H1 (cell line): ENCODE data around the gene C2CD4D. TPM values are rescaled to one million over a fixed set of nuclear protein-coding genes. Genes with fewer than 3 reads are reported as not detected.

ENCODE experiments used
- CTCF ChIA-PET: fragments of 300-600 bp; sonication (Branson Sonifier 250); formaldehyde crosslinking; loops from one replicate; lab custom pipeline; 2021; ENCODE audit not compliant: partially characterized antibody; lab: Charles Lee
- POLR2A ChIA-PET: fragments of 300-600 bp; sonication (Branson Sonifier 250); formaldehyde crosslinking; loops from one replicate; lab custom pipeline; 2021; ENCODE audit warnings: inconsistent platforms; ENCODE audit not compliant: partially characterized antibody; lab: Charles Lee
- DNase-seq, 2 experiments: peaks; one replicate each; pipeline versions ENCODE4 v3.0.0 to v3.0.0-alpha.2; 2010 to 2022; ENCODE audit warnings: low spot score in 2 of 2, low read depth in 1 of 2, mixed read lengths in 1 of 2
- FAIRE-seq: peaks from 2 replicates; lab custom pipeline; 2011; peaks lifted over from hg19 to GRCh38; lab: Jason Lieb, UNC
- H2AFZ ChIP-seq: 2 replicates; pipeline ENCODE4 v1.8.1; 2012; ENCODE audit warnings: low read length, inconsistent platforms
- H2AK5ac ChIP-seq: 2 replicates; pipeline ENCODE4 v1.6.1; 2013; ENCODE audit warnings: low read depth, low read length
- H2BK120ac ChIP-seq: replicated peaks from 2 replicates; pipeline ENCODE3; 2013; ENCODE audit warnings: low read depth, low read length, inconsistent platforms
- H2BK12ac ChIP-seq: 2 replicates; pipeline ENCODE4 v1.6.1; 2013; ENCODE audit warnings: low read depth, low read length
- H2BK15ac ChIP-seq: 2 replicates; pipeline ENCODE4 v1.6.1; 2013; ENCODE audit warnings: low read length
- H2BK20ac ChIP-seq: 2 replicates; pipeline ENCODE4 v1.6.1; 2013; ENCODE audit warnings: low read length
- H2BK5ac ChIP-seq: 2 replicates; pipeline ENCODE4 v1.6.1; 2013; ENCODE audit warnings: low read depth, low read length
- H3K14ac ChIP-seq: 2 replicates; pipeline ENCODE4 v1.6.1; 2013; ENCODE audit warnings: inconsistent platforms; ENCODE audit not compliant: insufficient read length
- H3K18ac ChIP-seq: 2 replicates; pipeline ENCODE4 v1.6.1; 2013; ENCODE audit warnings: low read length; ENCODE audit errors: extremely low read depth
- H3K23ac ChIP-seq: 2 replicates; pipeline ENCODE4 v1.6.1; 2013; ENCODE audit warnings: inconsistent platforms; ENCODE audit not compliant: insufficient read length
- H3K23me2 ChIP-seq: 2 replicates; pipeline ENCODE4 v1.6.1; 2013; ENCODE audit warnings: low read depth, low read length
- H3K27ac ChIP-seq: 2 replicates; pipeline ENCODE4 v1.6.1; 2011; ENCODE audit warnings: low read depth, low read length, inconsistent platforms
- H3K27me3 ChIP-seq, 4 experiments: replicated peaks in 1 of 4; 1 replicate in 1 of 4; 2 replicates in 3 of 4; pipeline versions ENCODE4 v1.6.1 to v1.8.1; 2011 to 2013; ENCODE audit warnings: low read length in 3 of 4, mild to moderate bottlenecking in 3 of 4, inconsistent platforms in 2 of 4, mixed read lengths in 2 of 4, moderate library complexity in 1 of 4; ENCODE audit not compliant: control insufficient read depth in 3 of 4, insufficient read depth in 3 of 4; ENCODE audit errors: extremely low read depth in 1 of 4
- H3K36me3 ChIP-seq, 4 experiments: 2 replicates each; pipeline versions ENCODE4 v1.6.1 to v1.8.1; 2011 to 2013; ENCODE audit warnings: mild to moderate bottlenecking in 4 of 4, low read length in 3 of 4, moderate library complexity in 2 of 4, control low read depth in 1 of 4, inconsistent platforms in 1 of 4; ENCODE audit not compliant: insufficient read depth in 4 of 4, control insufficient read depth in 2 of 4
- H3K4ac ChIP-seq: replicated peaks from 2 replicates; pipeline ENCODE3; 2013; ENCODE audit warnings: low read length, low read depth, mixed read lengths, inconsistent platforms; ENCODE audit not compliant: insufficient read length
- H3K4me1 ChIP-seq, 4 experiments: replicated peaks in 1 of 4; 1 replicate in 1 of 4; 2 replicates in 3 of 4; pipeline versions ENCODE4 v1.6.1 to v1.8.1; 2011 to 2013; ENCODE audit warnings: low read length in 3 of 4, inconsistent platforms in 2 of 4, mixed read lengths in 1 of 4; ENCODE audit not compliant: insufficient read depth in 4 of 4, control insufficient read depth in 3 of 4
- H3K4me2 ChIP-seq, 2 experiments: 2 replicates each; pipeline versions ENCODE4 v1.6.1 to v1.8.1; 2011 to 2013; ENCODE audit warnings: low read depth in 2 of 2, low read length in 2 of 2, control low read depth in 1 of 2, inconsistent platforms in 1 of 2, mild to moderate bottlenecking in 1 of 2; ENCODE audit not compliant: insufficient read depth in 1 of 2
- H3K4me3 ChIP-seq, 4 experiments: fragments of 200-600, 300-600 bp in 1 of 4; sonication (generic), shearing (Covaris generic), sonication (Bioruptor Twin) in 1 of 4; 2 replicates each; pipeline versions ENCODE4 v1.5.1 to v1.8.1; 2011 to 2016; ENCODE audit warnings: low read length in 4 of 4, low read depth in 3 of 4, control low read depth in 2 of 4, inconsistent platforms in 2 of 4, mild to moderate bottlenecking in 2 of 4, mixed read lengths in 1 of 4, moderate library complexity in 1 of 4; ENCODE audit not compliant: insufficient read depth in 2 of 4; ENCODE audit errors: extremely low read depth in 1 of 4
- H3K56ac ChIP-seq: replicated peaks from 2 replicates; pipeline ENCODE3; 2013; ENCODE audit warnings: low read depth, mild to moderate bottlenecking, mixed read lengths, low read length, inconsistent platforms; ENCODE audit not compliant: insufficient read length
- H3K79me1 ChIP-seq: 2 replicates; pipeline ENCODE4 v1.6.1; 2013; ENCODE audit warnings: low read depth, low read length, control low read depth
- H3K79me2 ChIP-seq, 2 experiments: 2 replicates each; pipeline versions ENCODE4 v1.6.1 to v1.8.1; 2012 to 2013; ENCODE audit warnings: low read length in 2 of 2, mild to moderate bottlenecking in 2 of 2, inconsistent platforms in 1 of 2; ENCODE audit not compliant: insufficient read depth in 2 of 2, control insufficient read depth in 1 of 2
- H3K9ac ChIP-seq, 4 experiments: replicated peaks in 1 of 4; 1 replicate in 1 of 4; 2 replicates in 3 of 4; pipeline versions ENCODE4 v1.6.1 to v1.8.1; 2011 to 2013; ENCODE audit warnings: low read depth in 3 of 4, low read length in 3 of 4, control low read depth in 2 of 4, mild to moderate bottlenecking in 2 of 4, moderate library complexity in 2 of 4, inconsistent platforms in 1 of 4; ENCODE audit errors: extremely low read depth in 1 of 4
- H3K9me3 ChIP-seq, 2 experiments: 2 replicates each; pipeline versions ENCODE4 v1.6.1 to v1.8.1; 2012 to 2013; ENCODE audit warnings: mild to moderate bottlenecking in 2 of 2, moderate library complexity in 2 of 2, control low read depth in 1 of 2, inconsistent platforms in 1 of 2, low read depth in 1 of 2, low read length in 1 of 2, mixed read lengths in 1 of 2; ENCODE audit not compliant: insufficient read depth in 2 of 2
- H4K20me1 ChIP-seq, 2 experiments: replicated peaks in 1 of 2; 2 replicates each; pipeline versions ENCODE3 to v1.8.1; 2011 to 2013; ENCODE audit warnings: inconsistent platforms in 2 of 2, low read length in 2 of 2, mild to moderate bottlenecking in 1 of 2; ENCODE audit not compliant: insufficient read depth in 2 of 2, control insufficient read depth in 1 of 2
- H4K5ac ChIP-seq: 2 replicates; pipeline ENCODE4 v1.6.1; 2013; ENCODE audit warnings: low read length, low read depth, mixed read lengths, inconsistent platforms; ENCODE audit not compliant: insufficient read length
- H4K8ac ChIP-seq: 2 replicates; pipeline ENCODE4 v1.8.0; 2013; ENCODE audit warnings: mild to moderate bottlenecking, moderate library complexity, low read length, inconsistent platforms; ENCODE audit not compliant: insufficient read depth; ENCODE audit errors: extremely low read depth
- H4K91ac ChIP-seq: replicated peaks from 2 replicates; pipeline ENCODE3; 2013; ENCODE audit warnings: low read length, mixed read lengths, inconsistent platforms; ENCODE audit not compliant: insufficient read length
- POLR2A ChIP-seq, 2 experiments: IDR thresholded peaks; 1 replicate in 1 of 2; 2 replicates in 1 of 2; pipeline ENCODE4 v1.6.1; 2011; ENCODE audit warnings: low read depth in 2 of 2, low read length in 2 of 2, mild to moderate bottlenecking in 2 of 2; ENCODE audit errors: control extremely low read depth in 1 of 2
- WGBS, 2 experiments: shearing (Covaris generic) in 1 of 2; methylation state at CpG; one replicate each; pipeline versions ENCODE4 v1.1.6 to v1.1.7; 2013 to 2015; ENCODE audit warnings: low lambda C conversion rate in 2 of 2, mixed read lengths in 2 of 2, inconsistent platforms in 1 of 2, low coverage in 1 of 2, missing lambda C conversion rate in 1 of 2; ENCODE audit not compliant: insufficient replicate concordance in 2 of 2, insufficient coverage in 1 of 2, insufficient read length in 1 of 2; ENCODE audit errors: extremely low coverage in 1 of 2, missing lambda C conversion rate in 1 of 2; 5-methylcytosine and 5-hydroxymethylcytosine counted together
- polyA plus RNA-seq, 7 experiments: library from polyadenylated mRNA; depleted of rRNA in 3 of 7; stranded (reverse) in 5 of 7; unstranded in 2 of 7; fragments of >200 nt in 5 of 7; fragments of 200-250 nt in 2 of 7; gene quantifications; 1 replicate in 5 of 7; 2 replicates in 1 of 7; 4 replicates in 1 of 7; pipeline versions ENCODE4 v1.2.1 to v1.2.3, GENCODE V29; 2011 to 2013; ENCODE audit warnings: missing spikeins in 2 of 7, mixed read lengths in 2 of 7
- total RNA-seq: library from RNA; stranded (reverse); fragmentation: NEBNext Ultra II Directional; extraction: Animal tissue kit (Norgen Biotek cat#: 25700); gene quantifications from 2 replicates; pipeline ENCODE4 v1.2.1, GENCODE V29; 2021

C2CD4D gene
- total and polyA plus RNA-seq, 2 of the 8 experiments (the other 6 are each of a cell fraction or from before 2014, with no cell fraction given) = 0.41 to 0.71 TPM

DNA sequence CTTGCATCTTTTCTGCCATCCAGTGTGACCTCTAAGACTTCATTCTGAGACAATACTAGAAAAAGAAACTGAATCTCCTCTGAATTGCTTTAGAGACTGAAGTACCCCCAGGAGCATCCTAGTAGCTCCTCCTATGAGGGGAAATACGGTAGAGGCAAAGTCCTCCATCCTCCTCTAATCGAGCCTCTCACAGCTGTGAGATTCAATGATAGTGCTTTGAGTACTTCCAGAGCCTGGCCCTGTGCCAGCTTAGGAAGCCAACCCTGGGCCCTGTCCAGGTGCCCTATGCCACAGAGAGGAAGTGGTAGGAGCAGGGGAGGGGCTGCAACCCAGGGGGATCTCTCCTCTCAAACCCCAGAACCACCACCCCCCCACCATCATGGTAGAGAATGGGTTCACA, 18.7 kb downstream of the C2CD4D start:
- H2BK20ac ChIP-seq = no peak overlapping the region
- H3K79me2 ChIP-seq = no peaks in the 10 kb centered on the region
- H3K4me1 ChIP-seq = peaks cover 0 to 14% (median 10%) of the 10 kb centered on the region in 4 experiments; a peak in 6 of 7 replicates
- H4K20me1 ChIP-seq = no peaks in the 10 kb centered on the region
- H3K4ac ChIP-seq = no peak overlapping the region
- H4K8ac ChIP-seq = no peak overlapping the region
- H3K4me2 ChIP-seq = no peak overlapping the region
- 95% methylated on average over 2 of the region's 2 CpGs; no CpG with 5 or more reads in 1 of the 2 experiments for WGBS, 2 experiments
- no peaks in the 10 kb centered on the region for H3K27me3 ChIP-seq
- no peak for DNase-seq
- H3K23me2 ChIP-seq = no peaks in the 10 kb centered on the region; the same call in 1 of the 2 replicates
- no peak overlapping the region for H3K4me3 ChIP-seq
- H2BK5ac ChIP-seq = no peak overlapping the region
- ChIA-PET POLR2A (interaction anchor here (1.0 kb wide), 1 partner anchor 11 kb away, joined by 3 read pairs; no protein-coding TSS in a partner anchor), CTCF (interaction anchor here (0.9 to 3.5 kb wide), 7 partner anchors 9 to 281 kb away, joined by 3 to 22 read pairs (median 4); partner anchors contain the start of gene TUFT1)
- FAIRE-seq = no peak
- H3K18ac ChIP-seq = no peak overlapping the region
- H2AFZ ChIP-seq = no peak overlapping the region
- no peak overlapping the region for H3K56ac ChIP-seq
- no peak overlapping the region for H3K27ac ChIP-seq
- H3K79me1 ChIP-seq = no peaks in the 10 kb centered on the region
- no peak overlapping the region for H2BK15ac ChIP-seq
- no peak overlapping the region for H2BK120ac ChIP-seq
- no peak overlapping the region for H3K9ac ChIP-seq
- no peak for TF ChIP-seq POLR2A (IDR thresholded peaks at IDR 0.05; ENCODE audit: control extremely low read depth in 1 of 2, low read depth in 2 of 2, low read length in 2 of 2)
- no peak overlapping the region for H2AK5ac ChIP-seq
- H3K14ac ChIP-seq = no peak overlapping the region
- H3K36me3 ChIP-seq = no peaks in the 10 kb centered on the region
- H3K23ac ChIP-seq = no peak overlapping the region
- H2BK12ac ChIP-seq = no peak overlapping the region
- no peaks in the 10 kb centered on the region for H3K9me3 ChIP-seq
- H4K5ac ChIP-seq = no peak overlapping the region
- H4K91ac ChIP-seq = no peak overlapping the region
